SH-SY5Y (cell line): ENCODE measurements around the gene AEN.

ENCODE experiments used
- GATA2 ChIP-seq: IDR thresholded peaks from 2 replicates; pipeline ENCODE4 v1.6.1; 2011; ENCODE audit warnings: mild to moderate bottlenecking, low read depth, low read length
- GATA3 ChIP-seq: IDR thresholded peaks from 2 replicates; pipeline ENCODE4 v1.6.1; 2011; ENCODE audit warnings: low read depth, mild to moderate bottlenecking, low read length, moderate library complexity

GRCh38 chr15:88607951-88608350, 13.2 kb upstream of the AEN start:
- no peak for TF ChIP-seq GATA3
- TF ChIP-seq GATA2, result no peak
